Mammary epithelial cell (primary cell): ENCODE data around the gene SH3BP1.

ENCODE experiments used
- CTCF ChIP-seq, 2 donors: IDR thresholded peaks in 1 of 2; conservative IDR thresholded peaks in 1 of 2; 2 replicates each; pipeline ENCODE4 v1.5.1; 2011 to 2012; ENCODE audit warnings: inconsistent platforms in 2 of 2, low read length in 2 of 2, mild to moderate bottlenecking in 2 of 2, control low read depth in 1 of 2, low read depth in 1 of 2; ENCODE audit not compliant: insufficient read depth in 1 of 2; ENCODE audit errors: extremely low read depth in 1 of 2
- EZH2 ChIP-seq: IDR thresholded peaks from 2 replicates; pipeline ENCODE4 v1.6.1; 2012; ENCODE audit warnings: low read length, inconsistent platforms, borderline replicate concordance

GRCh38 chr22:37616201-37617083 is 23.0 kb upstream of the SH3BP1 start:
- TF ChIP-seq CTCF (conservative IDR thresholded peaks at IDR 0.05 in 1 of 2, IDR thresholded peaks at IDR 0.05 in 1 of 2; ENCODE audit: extremely low read depth in 1 of 2, insufficient read depth in 1 of 2, low read depth in 1 of 2, low read length in 2 of 2): no peak
- no peak for TF ChIP-seq EZH2
